Prostate gland (tissue), 2 donors: ENCODE measurements around the gene RAD21L1.

Experiments
- POLR2AphosphoS5 ChIP-seq: sonication (generic); formaldehyde crosslinking; IDR thresholded peaks from one replicate; pipeline ENCODE4 v1.6.1; 2017; ENCODE audit warnings: antibody characterized with exemption
- TF ChIP-seq, protein P1 (sequence below), 4 experiments: fragments of 200-600 bp in 2 of 4; fragments of 450-650 bp in 2 of 4; sonication (generic) in 2 of 4; IDR thresholded peaks; 1 replicate in 3 of 4; 2 replicates in 1 of 4; pipeline ENCODE4 v1.5.1; 2016 to 2019; ENCODE audit warnings: antibody characterized with exemption in 4 of 4, mild to moderate bottlenecking in 2 of 4, moderate library complexity in 2 of 4

DNA sequence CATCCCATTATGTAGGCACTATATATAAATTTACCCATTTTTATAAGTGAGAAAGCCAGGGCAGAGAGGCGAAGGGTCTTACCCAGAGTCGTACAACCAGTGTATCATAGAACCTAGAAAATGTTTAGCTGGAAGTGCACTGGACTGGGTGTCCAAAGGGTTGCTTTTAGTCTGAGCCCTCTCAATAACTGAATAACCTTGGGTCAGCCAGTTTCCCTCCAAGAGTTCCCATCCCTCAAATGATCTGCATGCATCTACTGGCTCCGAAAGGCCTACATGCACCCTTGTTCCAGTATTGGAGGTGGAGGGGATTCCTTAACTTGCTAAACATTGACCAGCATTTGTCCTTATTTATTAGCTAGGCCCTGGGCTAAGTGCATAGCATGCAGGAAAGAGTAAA, 44.0 kb downstream of the RAD21L1 start:
- TF ChIP-seq, protein P1, sequence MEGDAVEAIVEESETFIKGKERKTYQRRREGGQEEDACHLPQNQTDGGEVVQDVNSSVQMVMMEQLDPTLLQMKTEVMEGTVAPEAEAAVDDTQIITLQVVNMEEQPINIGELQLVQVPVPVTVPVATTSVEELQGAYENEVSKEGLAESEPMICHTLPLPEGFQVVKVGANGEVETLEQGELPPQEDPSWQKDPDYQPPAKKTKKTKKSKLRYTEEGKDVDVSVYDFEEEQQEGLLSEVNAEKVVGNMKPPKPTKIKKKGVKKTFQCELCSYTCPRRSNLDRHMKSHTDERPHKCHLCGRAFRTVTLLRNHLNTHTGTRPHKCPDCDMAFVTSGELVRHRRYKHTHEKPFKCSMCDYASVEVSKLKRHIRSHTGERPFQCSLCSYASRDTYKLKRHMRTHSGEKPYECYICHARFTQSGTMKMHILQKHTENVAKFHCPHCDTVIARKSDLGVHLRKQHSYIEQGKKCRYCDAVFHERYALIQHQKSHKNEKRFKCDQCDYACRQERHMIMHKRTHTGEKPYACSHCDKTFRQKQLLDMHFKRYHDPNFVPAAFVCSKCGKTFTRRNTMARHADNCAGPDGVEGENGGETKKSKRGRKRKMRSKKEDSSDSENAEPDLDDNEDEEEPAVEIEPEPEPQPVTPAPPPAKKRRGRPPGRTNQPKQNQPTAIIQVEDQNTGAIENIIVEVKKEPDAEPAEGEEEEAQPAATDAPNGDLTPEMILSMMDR (IDR thresholded peaks at IDR 0.05), result no peak
- no peak for TF ChIP-seq POLR2AphosphoS5
